ENCODE results near the gene EIF5A2.

DNA sequence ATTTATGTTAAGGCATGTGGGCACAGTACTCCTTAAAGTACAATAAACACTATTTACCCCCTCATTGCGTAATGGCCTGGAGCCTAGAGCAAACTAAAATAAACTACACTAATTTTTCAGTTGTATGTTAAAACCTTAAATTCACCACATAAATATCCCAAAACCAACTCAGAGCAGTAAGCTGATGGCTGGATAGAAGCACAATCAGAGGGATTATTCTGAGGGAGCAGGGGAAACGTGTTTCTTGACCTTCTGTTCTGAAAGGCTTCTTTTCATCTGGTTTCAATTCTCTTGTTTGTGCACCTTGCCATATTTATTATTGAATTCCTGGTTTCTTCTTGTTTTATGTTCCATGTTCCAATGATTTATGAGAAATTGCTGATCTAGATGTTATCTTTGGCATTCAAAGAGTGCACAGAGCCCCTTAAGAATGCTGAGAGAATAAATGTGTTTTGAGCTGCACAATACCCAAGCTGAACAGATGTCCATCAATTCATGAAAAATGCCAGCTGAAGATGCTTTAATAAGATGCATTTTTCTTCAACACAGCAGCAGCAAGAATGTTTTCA, 68.1 kb downstream of the EIF5A2 start:
- TF ChIP-seq, protein P1, sequence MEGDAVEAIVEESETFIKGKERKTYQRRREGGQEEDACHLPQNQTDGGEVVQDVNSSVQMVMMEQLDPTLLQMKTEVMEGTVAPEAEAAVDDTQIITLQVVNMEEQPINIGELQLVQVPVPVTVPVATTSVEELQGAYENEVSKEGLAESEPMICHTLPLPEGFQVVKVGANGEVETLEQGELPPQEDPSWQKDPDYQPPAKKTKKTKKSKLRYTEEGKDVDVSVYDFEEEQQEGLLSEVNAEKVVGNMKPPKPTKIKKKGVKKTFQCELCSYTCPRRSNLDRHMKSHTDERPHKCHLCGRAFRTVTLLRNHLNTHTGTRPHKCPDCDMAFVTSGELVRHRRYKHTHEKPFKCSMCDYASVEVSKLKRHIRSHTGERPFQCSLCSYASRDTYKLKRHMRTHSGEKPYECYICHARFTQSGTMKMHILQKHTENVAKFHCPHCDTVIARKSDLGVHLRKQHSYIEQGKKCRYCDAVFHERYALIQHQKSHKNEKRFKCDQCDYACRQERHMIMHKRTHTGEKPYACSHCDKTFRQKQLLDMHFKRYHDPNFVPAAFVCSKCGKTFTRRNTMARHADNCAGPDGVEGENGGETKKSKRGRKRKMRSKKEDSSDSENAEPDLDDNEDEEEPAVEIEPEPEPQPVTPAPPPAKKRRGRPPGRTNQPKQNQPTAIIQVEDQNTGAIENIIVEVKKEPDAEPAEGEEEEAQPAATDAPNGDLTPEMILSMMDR (IDR thresholded peaks at IDR 0.05; ENCODE audit: low read length) = no peak
- no peak for TF ChIP-seq EZH2 (IDR thresholded peaks at IDR 0.05; ENCODE audit: borderline replicate concordance, low read length)

Data from OCI-LY1 (cell line).